Measurements from ENCODE around the gene DLK1. TPM values are rescaled to one million over a fixed set of nuclear protein-coding genes. Genes with fewer than 3 reads are reported as not detected.

DLK1 gene
- polyA plus RNA-seq, 1 donor (not counting 4 experiments of a cell fraction or from before 2014, with no cell fraction given) = not detected

GRCh38 chr14:100765296-100765695 is 38.6 kb downstream of the DLK1 start:
- dilution Hi-C loops (cut with MboI; ENCODE audit: extremely low pct_ligation_motif_present, low sequenced_read_pairs) = no loop called here
- no peaks in the 10 kb centered on the region for H3K9me1 ChIP-seq (ENCODE audit: control insufficient read depth, extremely low read depth, insufficient read depth, low read length)
- H2AFZ ChIP-seq (ENCODE audit: control insufficient read depth, low read length) = no peak overlapping the region
- peaks cover 32% of the 10 kb centered on the region for H3K27me3 ChIP-seq (ENCODE audit: control insufficient read depth, extremely low read depth, insufficient read depth, low read length)
- H4K20me1 ChIP-seq (ENCODE audit: control insufficient read depth, extremely low read depth, insufficient read depth, low read length) = no peaks in the 10 kb centered on the region
- H3K36me3 ChIP-seq (ENCODE audit: control insufficient read depth in 2 of 2, extremely low read depth in 1 of 2, insufficient read depth in 2 of 2, low read length in 2 of 2) = no peaks in the 10 kb centered on the region
- no peak for FAIRE-seq
- no peak for DNase-seq (ENCODE audit: low read depth, low spot score)
- no peaks in the 10 kb centered on the region for H3K9me3 ChIP-seq (ENCODE audit: control insufficient read depth, low read depth, low read length)
- TF ChIP-seq, protein P1, sequence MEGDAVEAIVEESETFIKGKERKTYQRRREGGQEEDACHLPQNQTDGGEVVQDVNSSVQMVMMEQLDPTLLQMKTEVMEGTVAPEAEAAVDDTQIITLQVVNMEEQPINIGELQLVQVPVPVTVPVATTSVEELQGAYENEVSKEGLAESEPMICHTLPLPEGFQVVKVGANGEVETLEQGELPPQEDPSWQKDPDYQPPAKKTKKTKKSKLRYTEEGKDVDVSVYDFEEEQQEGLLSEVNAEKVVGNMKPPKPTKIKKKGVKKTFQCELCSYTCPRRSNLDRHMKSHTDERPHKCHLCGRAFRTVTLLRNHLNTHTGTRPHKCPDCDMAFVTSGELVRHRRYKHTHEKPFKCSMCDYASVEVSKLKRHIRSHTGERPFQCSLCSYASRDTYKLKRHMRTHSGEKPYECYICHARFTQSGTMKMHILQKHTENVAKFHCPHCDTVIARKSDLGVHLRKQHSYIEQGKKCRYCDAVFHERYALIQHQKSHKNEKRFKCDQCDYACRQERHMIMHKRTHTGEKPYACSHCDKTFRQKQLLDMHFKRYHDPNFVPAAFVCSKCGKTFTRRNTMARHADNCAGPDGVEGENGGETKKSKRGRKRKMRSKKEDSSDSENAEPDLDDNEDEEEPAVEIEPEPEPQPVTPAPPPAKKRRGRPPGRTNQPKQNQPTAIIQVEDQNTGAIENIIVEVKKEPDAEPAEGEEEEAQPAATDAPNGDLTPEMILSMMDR (optimal IDR thresholded peaks at IDR 0.05 in 1 of 3, IDR thresholded peaks at IDR 0.05 in 1 of 3, conservative IDR thresholded peaks at IDR 0.05 in 1 of 3; ENCODE audit: extremely low read depth in 1 of 3, insufficient read depth in 2 of 3, low read length in 3 of 3) = no peak
- TF ChIP-seq EZH2 (IDR thresholded peaks at IDR 0.05; ENCODE audit: low read length) = no peak
- no peak overlapping the region for H3K9ac ChIP-seq (ENCODE audit: control insufficient read depth, extremely low read depth, insufficient read depth, low read length)
- H3K79me2 ChIP-seq (ENCODE audit: control insufficient read depth, insufficient read depth, low read length) = no peaks in the 10 kb centered on the region
- peaks cover 9% of the 10 kb centered on the region for H3K4me1 ChIP-seq (ENCODE audit: control insufficient read depth, extremely low read depth, insufficient read depth, low read length)
- no peak overlapping the region for H3K4me2 ChIP-seq (ENCODE audit: control insufficient read depth, extremely low read depth, insufficient read depth, low read depth, low read length)
- no peak overlapping the region for H3K4me3 ChIP-seq (ENCODE audit: control insufficient read depth in 2 of 3, extremely low read depth in 1 of 3, insufficient read depth in 2 of 3, low read depth in 1 of 3, low read length in 3 of 3)
- H3K27ac ChIP-seq (ENCODE audit: control insufficient read depth, insufficient read depth, low read length) = no peak overlapping the region

GRCh38 chr14:100765991-100766390 is 39.3 kb downstream of the DLK1 start:
- H3K4me1 ChIP-seq (ENCODE audit: control insufficient read depth, extremely low read depth, insufficient read depth, low read length) = peaks cover 9% of the 10 kb centered on the region
- H3K79me2 ChIP-seq (ENCODE audit: control insufficient read depth, insufficient read depth, low read length) = no peaks in the 10 kb centered on the region
- no peaks in the 10 kb centered on the region for H3K9me1 ChIP-seq (ENCODE audit: control insufficient read depth, extremely low read depth, insufficient read depth, low read length)
- DNase-seq (ENCODE audit: low read depth, low spot score) (no peak), FAIRE-seq (no peak)
- peaks cover 37% of the 10 kb centered on the region for H3K27me3 ChIP-seq (ENCODE audit: control insufficient read depth, extremely low read depth, insufficient read depth, low read length)
- H3K9ac ChIP-seq (ENCODE audit: control insufficient read depth, extremely low read depth, insufficient read depth, low read length) = no peak overlapping the region
- dilution Hi-C loops (cut with MboI; ENCODE audit: extremely low pct_ligation_motif_present, low sequenced_read_pairs) = no loop called here
- H3K36me3 ChIP-seq (ENCODE audit: control insufficient read depth in 2 of 2, extremely low read depth in 1 of 2, insufficient read depth in 2 of 2, low read length in 2 of 2) = no peaks in the 10 kb centered on the region
- H3K27ac ChIP-seq (ENCODE audit: control insufficient read depth, insufficient read depth, low read length) = no peak overlapping the region
- TF ChIP-seq, protein P1 (optimal IDR thresholded peaks at IDR 0.05 in 1 of 3, IDR thresholded peaks at IDR 0.05 in 1 of 3, conservative IDR thresholded peaks at IDR 0.05 in 1 of 3; ENCODE audit: extremely low read depth in 1 of 3, insufficient read depth in 2 of 3, low read length in 3 of 3) = no peak
- TF ChIP-seq EZH2 (IDR thresholded peaks at IDR 0.05; ENCODE audit: low read length) = no peak
- H3K4me2 ChIP-seq (ENCODE audit: control insufficient read depth, extremely low read depth, insufficient read depth, low read depth, low read length) = no peak overlapping the region
- no peak overlapping the region for H3K4me3 ChIP-seq (ENCODE audit: control insufficient read depth in 2 of 3, extremely low read depth in 1 of 3, insufficient read depth in 2 of 3, low read depth in 1 of 3, low read length in 3 of 3)
- H2AFZ ChIP-seq (ENCODE audit: control insufficient read depth, low read length) = no peak overlapping the region
- no peaks in the 10 kb centered on the region for H3K9me3 ChIP-seq (ENCODE audit: control insufficient read depth, low read depth, low read length)
- H4K20me1 ChIP-seq (ENCODE audit: control insufficient read depth, extremely low read depth, insufficient read depth, low read length) = no peaks in the 10 kb centered on the region
